ENCODE data around the gene TPGS2.

DNA sequence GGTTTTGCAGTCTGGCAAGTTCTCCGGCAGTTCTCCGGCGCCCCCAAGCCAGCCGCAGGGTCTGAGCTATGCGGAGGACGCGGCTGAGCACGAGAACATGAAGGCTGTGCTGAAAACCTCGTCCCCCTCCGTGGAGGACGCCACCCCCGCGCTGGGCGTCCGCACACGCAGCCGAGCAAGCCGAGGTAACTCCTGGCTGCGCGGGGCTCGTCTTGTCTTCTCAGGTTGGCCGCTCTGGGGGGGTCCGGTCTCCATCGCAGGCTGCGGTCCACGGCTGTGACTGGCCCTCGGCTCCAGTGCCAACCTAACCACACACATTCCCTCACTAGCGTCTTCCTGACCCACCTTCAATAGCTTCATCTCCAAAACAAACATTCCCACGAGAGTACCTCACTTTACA, 68.2 kb downstream of the TPGS2 start:
- TF ChIP-seq, protein P1, sequence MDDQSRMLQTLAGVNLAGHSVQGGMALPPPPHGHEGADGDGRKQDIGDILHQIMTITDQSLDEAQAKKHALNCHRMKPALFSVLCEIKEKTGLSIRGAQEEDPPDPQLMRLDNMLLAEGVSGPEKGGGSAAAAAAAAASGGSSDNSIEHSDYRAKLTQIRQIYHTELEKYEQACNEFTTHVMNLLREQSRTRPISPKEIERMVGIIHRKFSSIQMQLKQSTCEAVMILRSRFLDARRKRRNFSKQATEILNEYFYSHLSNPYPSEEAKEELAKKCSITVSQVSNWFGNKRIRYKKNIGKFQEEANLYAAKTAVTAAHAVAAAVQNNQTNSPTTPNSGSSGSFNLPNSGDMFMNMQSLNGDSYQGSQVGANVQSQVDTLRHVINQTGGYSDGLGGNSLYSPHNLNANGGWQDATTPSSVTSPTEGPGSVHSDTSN (IDR thresholded peaks at IDR 0.05), result no peak
- TF ChIP-seq CTCF (IDR thresholded peaks at IDR 0.05), result no peak

Data from SK-N-SH (cell line).